Measurements from ENCODE around the gene DAAM1. TPM values are rescaled to one million over a fixed set of nuclear protein-coding genes. Genes with fewer than 3 reads are reported as not detected.

The DAAM1 gene
- total RNA-seq, 1 donor from 2014 or later, result 39.5 TPM

- peaks cover 18% of the 10 kb centered on the region for H3K9me3 Mint-ChIP-seq
- H3K36me3 ChIP-seq, result peaks cover 3% of the 10 kb centered on the region
- no peak for DNase-seq (ENCODE audit: low spot score)
Measured at GRCh38 chr14:59280961-59281360, 92.5 kb downstream of the DAAM1 start.

GRCh38 chr14:59281609-59282377 is 93.3 kb downstream of the DAAM1 start:
- no peaks in the 10 kb centered on the region for H4K20me1 ChIP-seq (ENCODE audit: low read depth)
- no peak overlapping the region for H3K4me3 ChIP-seq
- no peaks in the 10 kb centered on the region for H3K79me2 ChIP-seq (ENCODE audit: low read depth)
- no peak overlapping the region for H3K4me2 ChIP-seq
- peaks cover 4% of the 10 kb centered on the region for H3K4me1 ChIP-seq
- no peak overlapping the region for H3K27ac Mint-ChIP-seq
- TF ChIP-seq EZH2phosphoT487 (IDR thresholded peaks at IDR 0.05) (no peak), CTCF (IDR thresholded peaks at IDR 0.05) (no peak), EZH2 (IDR thresholded peaks at IDR 0.05) (no peak)
- H3K36me3 ChIP-seq, result peaks cover 5% of the 10 kb centered on the region
- H3K27ac ChIP-seq, result no peak overlapping the region
- no peak for DNase-seq (ENCODE audit: low spot score)
- H3K4me3 Mint-ChIP-seq, result no peak overlapping the region
- no peak overlapping the region for H2AFZ ChIP-seq (replicated peaks)
- H3K9ac ChIP-seq, result no peak overlapping the region
- peaks cover 18% of the 10 kb centered on the region for H3K9me3 Mint-ChIP-seq
- no peaks in the 10 kb centered on the region for H3K27me3 Mint-ChIP-seq (ENCODE audit: insufficient read depth, low read depth)
- no peaks in the 10 kb centered on the region for H3K9me3 ChIP-seq (ENCODE audit: low read depth)
- peaks cover 39% of the 10 kb centered on the region for H3K36me3 Mint-ChIP-seq
- no peaks in the 10 kb centered on the region for H3K27me3 ChIP-seq
- no peaks in the 10 kb centered on the region for H3F3A ChIP-seq (ENCODE audit: low read depth)
- peaks cover 5% of the 10 kb centered on the region for H3K4me1 Mint-ChIP-seq

More at GRCh38 chr14:59280961-59281360, 92.5 kb downstream of the DAAM1 start:
- Histone ChIP-seq H3K27ac (no peak overlapping the region), H3K9me3 (ENCODE audit: low read depth) (no peaks in the 10 kb centered on the region), H3K4me3 (no peak overlapping the region), H2AFZ (replicated peaks) (no peak overlapping the region), H3K4me1 (peaks cover 9% of the 10 kb centered on the region), H3F3A (ENCODE audit: low read depth) (no peaks in the 10 kb centered on the region), H3K79me2 (ENCODE audit: low read depth) (no peaks in the 10 kb centered on the region), H3K9ac (no peak overlapping the region), H3K4me2 (no peak overlapping the region), H4K20me1 (ENCODE audit: low read depth) (no peaks in the 10 kb centered on the region), H3K27me3 (no peaks in the 10 kb centered on the region)
- no peak overlapping the region for H3K4me3 Mint-ChIP-seq
- H3K27ac Mint-ChIP-seq, result no peak overlapping the region
- H3K36me3 Mint-ChIP-seq, result peaks cover 39% of the 10 kb centered on the region
- TF ChIP-seq CTCF (IDR thresholded peaks at IDR 0.05) (no peak), EZH2phosphoT487 (IDR thresholded peaks at IDR 0.05) (no peak), EZH2 (IDR thresholded peaks at IDR 0.05) (no peak)
- H3K4me1 Mint-ChIP-seq, result peaks cover 8% of the 10 kb centered on the region
- no peaks in the 10 kb centered on the region for H3K27me3 Mint-ChIP-seq (ENCODE audit: insufficient read depth, low read depth)

GRCh38 chr14:59282378-59282765 is 93.9 kb downstream of the DAAM1 start:
- H2AFZ ChIP-seq (replicated peaks), result no peak overlapping the region
- Mint-ChIP-seq H3K27me3 (ENCODE audit: insufficient read depth, low read depth) (no peaks in the 10 kb centered on the region), H3K4me1 (peaks cover 3% of the 10 kb centered on the region), H3K4me3 (no peak overlapping the region), H3K36me3 (peaks cover 39% of the 10 kb centered on the region), H3K9me3 (peaks cover 18% of the 10 kb centered on the region), H3K27ac (no peak overlapping the region)
- no peaks in the 10 kb centered on the region for H3K9me3 ChIP-seq (ENCODE audit: low read depth)
- H3F3A ChIP-seq (ENCODE audit: low read depth), result no peaks in the 10 kb centered on the region
- H4K20me1 ChIP-seq (ENCODE audit: low read depth), result no peaks in the 10 kb centered on the region
- H3K27ac ChIP-seq, result no peak overlapping the region
- no peak overlapping the region for H3K4me3 ChIP-seq
- H3K79me2 ChIP-seq (ENCODE audit: low read depth), result no peaks in the 10 kb centered on the region
- TF ChIP-seq EZH2phosphoT487 (IDR thresholded peaks at IDR 0.05), result no peak
- TF ChIP-seq CTCF (IDR thresholded peaks at IDR 0.05), result no peak
- no peak for TF ChIP-seq EZH2 (IDR thresholded peaks at IDR 0.05)
- H3K4me2 ChIP-seq, result no peak overlapping the region
- DNase-seq (ENCODE audit: low spot score), result no peak
- peaks cover 2% of the 10 kb centered on the region for H3K4me1 ChIP-seq
- peaks cover 5% of the 10 kb centered on the region for H3K36me3 ChIP-seq
- no peaks in the 10 kb centered on the region for H3K27me3 ChIP-seq
- no peak overlapping the region for H3K9ac ChIP-seq
